ENCODE measurements around the gene FAM117A. TPM values are rescaled to one million over a fixed set of nuclear protein-coding genes. Genes with fewer than 3 reads are reported as not detected.
"Not testable (repeated sequence)": the region's sequence is repeated elsewhere in the genome, so short reads cannot be mapped to it uniquely, and the experiment has no call there.

FAM117A gene
- total RNA-seq, 1 donor from 2014 or later = 14.6 TPM

GRCh38 chr17:49674507-49674906 lies 89.4 kb downstream of the FAM117A start:
- no peak for TF ChIP-seq CTCF (IDR thresholded peaks at IDR 0.05)
- no peak for TF ChIP-seq EZH2 (IDR thresholded peaks at IDR 0.05)
- TF ChIP-seq EZH2phosphoT487 (IDR thresholded peaks at IDR 0.05) = no peak
- H3K4me3 ChIP-seq = no peak overlapping the region

GRCh38 chr17:49673679-49674078 lies 90.3 kb downstream of the FAM117A start:
- H3K27me3 Mint-ChIP-seq (ENCODE audit: insufficient read depth, low read depth); H3K27ac ChIP-seq; H3K27ac Mint-ChIP-seq: not testable (repeated sequence)

More at GRCh38 chr17:49674507-49674906, 89.4 kb downstream of the FAM117A start:
- Histone ChIP-seq H3K27ac (no peak overlapping the region), H2AFZ (replicated peaks) (no peak overlapping the region), H4K20me1 (ENCODE audit: low read depth) (peaks cover 22% of the 10 kb centered on the region), H3K36me3 (no peaks in the 10 kb centered on the region), H3K79me2 (ENCODE audit: low read depth) (peaks cover 78% of the 10 kb centered on the region), H3K27me3 (no peaks in the 10 kb centered on the region), H3K9ac (no peak overlapping the region), H3K9me3 (ENCODE audit: low read depth) (no peaks in the 10 kb centered on the region), H3K4me1 (peaks cover 18% of the 10 kb centered on the region), H3F3A (ENCODE audit: low read depth) (peaks cover 16% of the 10 kb centered on the region), H3K4me2 (no peak overlapping the region)
- no peak overlapping the region for H3K27ac Mint-ChIP-seq
- H3K36me3 Mint-ChIP-seq = peaks cover 13% of the 10 kb centered on the region
- H3K4me3 Mint-ChIP-seq = no peak overlapping the region
- H3K9me3 Mint-ChIP-seq = peaks cover 3% of the 10 kb centered on the region
- DNase-seq (ENCODE audit: low spot score) = no peak
- peaks cover 8% of the 10 kb centered on the region for H3K27me3 Mint-ChIP-seq (ENCODE audit: insufficient read depth, low read depth)
- peaks cover 27% of the 10 kb centered on the region for H3K4me1 Mint-ChIP-seq

GRCh38 chr17:49670641-49671040 lies 93.3 kb downstream of the FAM117A start:
- peaks cover 13% of the 10 kb centered on the region for H4K20me1 ChIP-seq (ENCODE audit: low read depth)
- H3K27ac ChIP-seq = no peak overlapping the region
- H3K4me1 ChIP-seq = peaks cover 3% of the 10 kb centered on the region
- no peaks in the 10 kb centered on the region for H3K9me3 ChIP-seq (ENCODE audit: low read depth)
- no peaks in the 10 kb centered on the region for H3K9me3 Mint-ChIP-seq
- H3K27me3 ChIP-seq = no peaks in the 10 kb centered on the region
- peaks cover 15% of the 10 kb centered on the region for H3K36me3 Mint-ChIP-seq
- no peaks in the 10 kb centered on the region for H3F3A ChIP-seq (ENCODE audit: low read depth)
- H3K4me3 ChIP-seq = no peak overlapping the region
- H3K27ac Mint-ChIP-seq = no peak overlapping the region
- TF ChIP-seq EZH2 (IDR thresholded peaks at IDR 0.05) (no peak), CTCF (IDR thresholded peaks at IDR 0.05) (no peak), EZH2phosphoT487 (IDR thresholded peaks at IDR 0.05) (no peak)
- peak overlapping the region; percentile 40 for H3K9ac ChIP-seq
- H3K36me3 ChIP-seq = no peaks in the 10 kb centered on the region
- no peak for DNase-seq (ENCODE audit: low spot score)
- H3K79me2 ChIP-seq (ENCODE audit: low read depth) = peaks cover 100% of the 10 kb centered on the region
- H2AFZ ChIP-seq (replicated peaks) = no peak overlapping the region
- no peaks in the 10 kb centered on the region for H3K27me3 Mint-ChIP-seq (ENCODE audit: insufficient read depth, low read depth)
- no peak overlapping the region for H3K4me3 Mint-ChIP-seq
- peaks cover 10% of the 10 kb centered on the region for H3K4me1 Mint-ChIP-seq
- no peak overlapping the region for H3K4me2 ChIP-seq

More at GRCh38 chr17:49673679-49674078, 90.3 kb downstream of the FAM117A start:
- not testable (repeated sequence) for H3K4me3 ChIP-seq; H3K4me2 ChIP-seq; H3K9me3 ChIP-seq (ENCODE audit: low read depth); H2AFZ ChIP-seq (replicated peaks); H3K36me3 ChIP-seq; H3K27me3 ChIP-seq; H3K9me3 Mint-ChIP-seq; H3K4me3 Mint-ChIP-seq; H3K9ac ChIP-seq; DNase-seq (ENCODE audit: low spot score)
- H3F3A ChIP-seq (ENCODE audit: low read depth) = peaks cover 16% of the 10 kb centered on the region
- H3K4me1 ChIP-seq = peaks cover 18% of the 10 kb centered on the region
- peaks cover 13% of the 10 kb centered on the region for H3K36me3 Mint-ChIP-seq
- H3K79me2 ChIP-seq (ENCODE audit: low read depth) = peaks cover 86% of the 10 kb centered on the region
- peaks cover 22% of the 10 kb centered on the region for H4K20me1 ChIP-seq (ENCODE audit: low read depth)
- H3K4me1 Mint-ChIP-seq = peaks cover 27% of the 10 kb centered on the region

- H3K9ac ChIP-seq = no peak overlapping the region
- no peaks in the 10 kb centered on the region for H3K27me3 ChIP-seq
- no peaks in the 10 kb centered on the region for H3F3A ChIP-seq (ENCODE audit: low read depth)
- H3K27me3 Mint-ChIP-seq (ENCODE audit: insufficient read depth, low read depth) = no peaks in the 10 kb centered on the region
- DNase-seq (ENCODE audit: low spot score) = no peak
- H2AFZ ChIP-seq (replicated peaks) = no peak overlapping the region
- peaks cover 13% of the 10 kb centered on the region for H4K20me1 ChIP-seq (ENCODE audit: low read depth)
- H3K9me3 Mint-ChIP-seq = no peaks in the 10 kb centered on the region
- no peaks in the 10 kb centered on the region for H3K4me1 ChIP-seq
- H3K9me3 ChIP-seq (ENCODE audit: low read depth) = no peaks in the 10 kb centered on the region
- H3K4me1 Mint-ChIP-seq = peaks cover 4% of the 10 kb centered on the region
- H3K36me3 Mint-ChIP-seq = peaks cover 11% of the 10 kb centered on the region
- H3K4me3 Mint-ChIP-seq = no peak overlapping the region
- no peak overlapping the region for H3K4me2 ChIP-seq
- H3K4me3 ChIP-seq = no peak overlapping the region
- H3K36me3 ChIP-seq = no peaks in the 10 kb centered on the region
- TF ChIP-seq EZH2 (IDR thresholded peaks at IDR 0.05) (no peak), CTCF (IDR thresholded peaks at IDR 0.05) (no peak), EZH2phosphoT487 (IDR thresholded peaks at IDR 0.05) (no peak)
- peaks cover 99% of the 10 kb centered on the region for H3K79me2 ChIP-seq (ENCODE audit: low read depth)
- no peak overlapping the region for H3K27ac ChIP-seq
- no peak overlapping the region for H3K27ac Mint-ChIP-seq
Measured at GRCh38 chr17:49670002-49670401, 93.9 kb downstream of the FAM117A start.
